DLD1 (cell line): ENCODE data around the gene GHDC.

Experiments
- in situ Hi-C: cut with HindIII; loops from 2 replicates; pipeline ENCODE4 v1.10.0; 2017; ENCODE audit warnings: low sequenced_read_pairs

GHDC gene

GRCh38 chr17:42183741-42184711 lies 10.3 kb downstream of the GHDC start:
- in situ Hi-C loops, result no loop called here

DNA sequence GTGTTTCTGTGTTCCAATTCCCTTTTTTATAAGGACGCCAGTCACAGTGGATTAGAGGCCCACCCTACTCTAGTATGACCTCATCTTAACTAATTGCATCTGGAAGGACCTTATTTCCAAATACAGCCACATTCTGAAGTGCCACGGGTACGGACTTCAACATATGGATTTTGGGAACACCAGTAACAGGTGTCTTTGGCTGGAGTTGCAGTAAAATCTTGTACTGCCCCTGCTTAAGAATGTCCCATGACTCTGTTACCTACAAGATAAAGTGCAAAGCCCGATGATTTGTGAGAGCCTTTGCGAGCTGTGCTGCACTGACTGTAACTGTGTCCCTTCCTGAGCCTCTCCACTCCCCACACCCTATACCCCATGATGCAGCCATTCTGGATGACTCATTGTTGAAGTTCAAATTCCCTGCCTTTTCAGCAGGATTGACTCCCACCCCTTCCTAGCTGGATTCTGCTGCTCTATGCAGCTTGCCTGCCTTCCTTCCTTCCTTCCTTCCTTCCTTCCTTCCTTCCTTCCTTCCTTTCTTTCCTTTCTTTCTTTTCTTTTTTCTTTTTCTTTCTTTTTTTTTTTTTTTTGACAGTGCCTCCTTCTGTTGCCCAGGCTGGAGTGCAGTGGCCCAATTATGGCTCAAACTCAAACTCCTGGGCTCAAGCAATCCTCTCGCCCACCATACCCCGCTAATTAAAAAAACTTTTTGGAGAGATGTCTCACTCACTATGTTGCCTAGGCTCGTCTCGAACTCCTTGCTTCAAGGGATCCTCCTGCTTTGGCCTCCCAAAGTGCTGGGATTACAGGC lies 11.2 kb downstream of the GHDC start:
- in situ Hi-C loops, result no loop called here

DNA sequence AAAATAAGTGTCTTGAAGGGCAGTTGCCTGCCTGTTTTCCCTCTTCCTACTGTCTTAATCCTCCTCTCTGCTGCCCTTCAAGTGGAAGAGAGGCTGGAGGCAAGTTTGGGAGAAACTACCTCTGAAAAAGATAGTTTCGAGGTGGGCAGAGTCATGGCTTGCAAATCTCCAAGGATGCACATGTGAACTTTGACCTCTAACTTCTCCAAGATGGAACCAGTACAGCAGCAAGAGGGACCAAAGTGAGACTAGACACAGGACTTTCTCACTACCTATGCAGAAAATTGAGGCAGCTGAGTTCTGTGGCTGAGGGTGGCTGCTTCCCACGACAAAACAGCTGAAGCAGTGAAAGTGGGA lies 12.5 kb downstream of the GHDC start:
- in situ Hi-C loops, result no loop called here

DNA sequence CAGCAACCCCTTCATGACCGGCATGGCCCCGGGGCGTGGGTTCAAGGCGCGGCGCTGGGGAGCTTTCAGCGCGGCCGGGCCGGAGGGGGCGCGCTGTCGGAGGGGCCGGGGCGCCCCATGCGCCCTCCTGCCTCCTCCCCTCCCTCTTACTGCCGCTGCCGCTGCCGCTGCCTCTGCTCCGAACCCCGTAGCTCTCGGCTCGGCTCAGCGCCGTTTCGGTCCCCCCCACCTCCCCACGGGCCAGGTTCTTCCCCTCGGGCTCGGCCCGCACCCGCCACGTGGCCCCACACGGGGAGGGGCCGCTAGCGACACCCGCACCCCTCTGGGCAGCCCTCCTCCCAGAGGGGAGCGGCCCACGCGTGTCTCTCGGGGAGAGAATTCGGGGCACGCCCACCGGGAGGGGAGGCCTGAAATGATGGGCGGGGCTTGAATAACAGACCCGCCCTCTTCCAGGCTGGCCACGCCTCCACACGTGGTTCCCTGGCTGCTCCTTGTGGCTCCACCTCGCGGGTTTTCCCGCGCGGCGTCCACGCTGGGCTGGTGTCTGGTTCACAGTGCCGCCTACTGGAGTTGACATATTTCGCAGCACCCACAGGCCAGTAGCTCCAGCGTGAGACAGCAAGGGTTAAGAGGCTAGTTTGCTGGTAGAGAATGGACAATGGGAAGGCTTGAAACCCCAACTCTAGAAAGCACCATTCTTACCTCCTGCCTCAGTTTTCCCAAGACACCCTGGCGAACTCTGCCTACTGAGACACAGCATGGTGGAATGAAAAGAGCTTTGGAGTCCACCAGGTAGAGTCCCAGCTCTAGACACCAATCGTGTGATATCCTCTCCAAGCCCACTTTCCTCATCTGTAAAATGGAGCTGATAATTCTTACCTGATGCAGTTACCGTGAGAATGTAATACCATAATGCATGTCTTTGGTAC lies 13.1 kb downstream of the GHDC start, which contains the start of gene KCNH4:
Gene KCNH4, minus strand, starts transcription at position 221 of the 929 bp plus-strand sequence. Its CDS starts 197 bp downstream, at position 24.
- in situ Hi-C loops, result no loop called here

- in situ Hi-C loops, result no loop called here
Measured at GRCh38 chr17:42180411-42180921, 13.8 kb downstream of the GHDC start.

DNA sequence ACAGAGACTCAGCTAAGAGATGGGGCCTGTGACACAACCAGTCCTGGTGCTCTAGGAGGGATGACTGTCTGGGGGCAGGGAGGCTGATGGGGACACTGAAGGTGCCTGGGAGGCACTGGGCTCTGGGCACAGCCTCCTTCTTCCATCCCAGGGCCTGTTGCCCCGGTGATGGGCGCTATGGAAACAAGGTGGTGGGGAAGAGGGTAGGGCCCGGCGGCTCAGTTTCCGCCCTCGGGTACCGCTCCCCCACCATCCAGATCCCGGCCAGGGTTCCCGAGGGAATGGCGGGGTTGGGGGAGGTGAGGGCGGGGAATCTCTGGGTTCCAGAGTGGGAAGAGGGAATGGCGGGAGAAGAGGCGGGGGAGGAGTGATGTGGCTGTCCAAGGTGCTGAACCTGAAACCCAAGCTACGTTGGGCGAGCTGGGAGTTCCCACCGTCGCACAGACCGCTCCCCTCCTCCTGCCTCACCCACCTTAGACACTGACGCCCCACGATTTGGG lies 14.3 kb downstream of the GHDC start:
- in situ Hi-C loops, result no loop called here

- in situ Hi-C loops, result no loop called here
Measured at GRCh38 chr17:42179335-42179734, 15.0 kb downstream of the GHDC start.

DNA sequence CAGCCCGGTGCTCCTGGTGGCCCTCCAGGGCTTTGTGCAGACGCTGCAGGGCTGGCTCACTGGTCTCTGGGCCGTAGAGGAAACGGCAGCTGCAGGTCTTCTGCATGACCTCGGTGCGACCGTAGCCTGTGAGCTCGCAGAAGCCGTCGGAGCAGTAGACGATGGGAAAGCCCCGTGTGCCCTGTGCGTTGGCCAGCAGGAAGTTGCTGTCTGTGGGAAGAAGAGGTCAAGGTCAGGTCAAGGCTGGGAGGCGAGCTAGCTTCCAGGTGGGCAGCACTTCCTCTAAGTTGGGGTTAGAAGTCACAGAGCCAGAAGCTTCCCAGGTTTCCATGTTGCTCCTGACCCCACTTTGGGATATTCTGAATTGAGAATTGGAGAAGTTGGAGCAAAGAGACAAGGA lies 15.5 kb downstream of the GHDC start:
- in situ Hi-C loops, result no loop called here

GRCh38 chr17:42177684-42178083 lies 16.6 kb downstream of the GHDC start:
- in situ Hi-C loops, result no loop called here

DNA sequence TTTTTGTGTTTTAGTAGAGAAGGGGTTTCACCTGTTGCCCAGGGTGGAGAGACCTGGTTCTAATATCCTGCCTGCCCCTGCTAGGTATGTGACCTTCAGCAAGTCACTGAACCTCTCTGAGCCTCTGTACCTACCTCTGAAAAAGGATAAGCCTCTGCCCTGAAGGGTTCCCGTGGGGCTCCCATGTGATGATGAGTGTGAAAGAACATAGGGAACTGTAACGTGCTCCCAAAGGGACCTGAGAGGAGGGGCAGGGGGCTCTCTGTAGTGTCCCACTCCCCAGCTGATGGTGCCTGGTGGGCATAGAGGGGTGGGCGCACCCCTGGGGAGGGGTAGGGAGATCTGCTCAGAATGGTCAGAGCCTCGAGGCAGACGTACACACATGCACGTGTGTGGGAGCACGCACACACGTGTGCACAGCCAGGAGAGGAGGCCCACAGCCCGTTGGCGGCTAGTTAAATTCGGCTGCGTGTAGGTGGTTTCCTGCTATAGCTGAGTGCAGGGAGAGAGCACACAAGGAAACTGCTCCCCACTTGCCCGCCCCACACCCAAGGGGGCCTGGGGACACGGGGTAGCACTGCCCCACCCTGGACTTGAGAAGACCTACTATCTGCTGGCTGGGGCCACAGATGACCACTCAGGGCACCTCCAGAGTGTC lies 20.0 kb downstream of the GHDC start:
- in situ Hi-C loops, result no loop called here

DNA sequence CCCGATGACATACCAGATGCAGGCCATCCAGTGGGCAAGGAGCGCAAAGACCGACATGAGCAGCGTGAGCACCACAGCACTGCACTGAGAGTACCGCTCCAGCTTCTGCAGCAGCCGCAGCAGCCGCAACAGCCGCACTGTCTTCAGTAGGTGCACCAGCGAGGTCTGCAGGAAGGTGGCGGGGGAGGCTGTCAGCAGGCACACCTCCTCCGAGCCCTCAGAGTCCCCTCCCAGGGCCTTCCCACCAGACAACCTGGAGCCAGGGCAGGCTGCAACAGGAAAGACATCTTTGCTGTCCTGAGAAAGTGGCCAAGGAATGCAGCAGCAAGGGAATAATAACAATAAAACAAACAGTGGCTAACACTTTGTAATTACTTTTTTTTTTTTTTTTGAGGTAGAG lies 22.5 kb downstream of the GHDC start:
- in situ Hi-C loops, result no loop called here

DNA sequence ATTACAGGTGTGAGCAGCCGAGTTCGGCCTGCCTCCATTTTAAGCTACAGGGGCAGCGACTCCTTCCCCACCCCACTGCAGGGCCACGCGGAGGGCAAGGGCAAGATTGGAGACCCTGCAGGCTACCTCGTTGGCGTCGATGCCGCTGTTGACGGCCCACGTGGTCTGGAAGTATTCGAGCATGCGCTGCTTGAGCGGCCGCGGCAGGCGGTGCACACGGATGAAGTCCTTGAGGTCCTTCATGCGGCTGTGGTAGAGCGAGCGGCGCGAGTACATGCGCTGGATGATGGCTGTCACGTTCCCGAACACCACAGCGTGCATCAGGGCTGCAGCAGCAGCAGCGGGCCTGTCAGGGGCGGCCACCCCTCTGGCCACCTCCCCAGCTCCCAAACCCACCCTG lies 24.9 kb downstream of the GHDC start:
- in situ Hi-C loops, result no loop called here

DNA sequence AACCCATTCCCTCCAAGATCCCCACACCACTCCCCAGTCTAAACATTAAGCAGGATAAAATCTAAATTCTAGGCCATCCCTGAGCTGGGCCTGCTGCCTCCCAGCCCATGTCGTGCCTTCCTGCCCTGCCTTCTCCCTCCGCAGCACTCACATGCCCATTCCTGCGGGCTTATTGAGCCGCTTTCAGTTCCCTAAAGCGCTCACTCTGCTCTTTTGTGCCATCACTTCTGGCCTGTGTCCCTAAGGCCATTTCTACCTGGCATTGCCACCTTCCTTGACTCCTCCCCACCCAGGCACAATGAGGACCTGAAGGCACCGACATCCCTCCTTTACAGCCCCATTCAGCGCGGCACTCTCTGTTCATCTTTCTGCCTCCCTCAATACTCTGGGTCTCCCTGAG lies 26.5 kb downstream of the GHDC start:
- in situ Hi-C loops, result no loop called here

DNA sequence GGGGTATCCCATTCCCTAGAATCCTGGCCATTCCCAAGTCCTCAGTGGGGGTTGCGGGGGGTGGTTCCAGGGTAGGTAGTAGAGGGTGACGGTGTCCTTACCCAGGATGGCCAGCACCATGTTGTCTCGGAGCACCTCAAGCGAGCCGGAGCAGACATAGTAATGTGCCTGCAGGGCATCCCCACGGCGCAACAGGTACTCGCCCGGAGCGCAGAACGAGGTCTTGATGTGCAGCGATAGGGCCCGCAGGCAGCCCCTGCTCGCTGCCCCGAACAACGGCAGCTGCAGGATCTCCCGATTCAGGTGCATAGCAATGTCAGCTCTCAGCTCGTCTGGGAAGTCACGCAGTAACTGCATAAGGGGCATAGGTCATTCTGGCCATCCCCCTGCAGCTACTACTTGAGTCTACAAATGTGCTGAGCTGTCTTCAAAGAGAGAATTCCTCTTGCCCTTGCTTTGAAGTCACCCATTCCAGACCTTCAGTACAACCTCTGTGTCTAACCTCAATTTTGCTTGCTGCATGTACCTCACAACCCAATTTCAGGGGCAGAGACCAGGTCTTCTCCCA lies 28.0 kb downstream of the GHDC start:
- in situ Hi-C loops, result no loop called here

DNA sequence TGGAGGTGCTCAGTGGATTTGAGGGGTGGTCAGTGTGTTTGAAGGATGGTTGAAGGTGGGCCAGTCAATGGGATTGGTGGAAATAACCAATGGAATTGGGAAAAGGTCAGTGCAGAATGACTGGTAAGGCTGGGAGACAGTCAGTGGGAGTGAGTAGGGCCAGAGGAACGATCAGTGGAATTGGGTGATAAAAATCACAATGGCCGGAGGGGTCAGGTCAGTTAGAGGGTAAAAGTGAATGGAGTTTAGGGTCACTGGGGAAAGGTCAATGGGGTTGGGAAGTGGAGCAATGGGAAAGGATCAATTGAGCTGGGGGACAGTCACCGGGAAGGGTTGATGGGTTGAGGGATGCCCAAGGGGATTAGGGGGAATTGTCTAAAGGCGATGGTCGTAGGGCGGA lies 28.5 kb downstream of the GHDC start:
- in situ Hi-C loops, result no loop called here

- in situ Hi-C loops, result no loop called here
Measured at GRCh38 chr17:42163696-42164407, 30.4 kb downstream of the GHDC start.

GRCh38 chr17:42163113-42163512 lies 31.2 kb downstream of the GHDC start:
- in situ Hi-C loops, result no loop called here

GRCh38 chr17:42160531-42160910 lies 33.8 kb downstream of the GHDC start:
- in situ Hi-C loops, result no loop called here
